ENCODE results near the gene NQO2.
A peak's percentile ranks its signal among the peaks of the same experiment; 100 is the strongest.
"Not testable (repeated sequence)": the region's sequence is repeated elsewhere in the genome, so short reads cannot be mapped to it uniquely, and the experiment has no call there.

Gene NQO2

GRCh38 chr6:2989332-2990247 is 10.1 kb upstream of the NQO2 start:
- Mint-ChIP-seq H3K4me1 (ENCODE audit: low read depth) (peaks cover 26% of the 10 kb centered on the region), H3K27ac (peak overlapping the region; percentile 89), H3K27me3 (no peaks in the 10 kb centered on the region), H3K4me3 (peak overlapping the region; percentile 88), H3K9me3 (no peaks in the 10 kb centered on the region), H3K36me3 (ENCODE audit: low read depth) (peaks cover 26% of the 10 kb centered on the region)
- intact Hi-C loops (cut with micrococcal nuclease), result loop anchor here (1.0 to 10.0 kb wide), 4 partner anchors 37 to 265 kb away; partner anchors contain the start of genes PSMG4 and SERPINB1

GRCh38 chr6:2990248-2990931 is 9.3 kb upstream of the NQO2 start:
- intact Hi-C loops (cut with micrococcal nuclease), result loop anchor here (10.0 kb wide), 1 partner anchor 264 kb away; the partner anchor contains the start of gene PSMG4
- Mint-ChIP-seq H3K9me3 (no peaks in the 10 kb centered on the region), H3K27me3 (no peaks in the 10 kb centered on the region), H3K27ac (peak overlapping the region; percentile 89), H3K4me3 (peak overlapping the region; percentile 88), H3K36me3 (ENCODE audit: low read depth) (peaks cover 26% of the 10 kb centered on the region), H3K4me1 (ENCODE audit: low read depth) (peaks cover 26% of the 10 kb centered on the region)

GRCh38 chr6:2990932-2991506 is 8.7 kb upstream of the NQO2 start:
- Mint-ChIP-seq H3K36me3 (ENCODE audit: low read depth) (peaks cover 26% of the 10 kb centered on the region), H3K4me1 (ENCODE audit: low read depth) (peaks cover 26% of the 10 kb centered on the region), H3K27me3 (no peaks in the 10 kb centered on the region), H3K27ac (peak overlapping the region; percentile 89), H3K9me3 (no peaks in the 10 kb centered on the region), H3K4me3 (peak overlapping the region; percentile 88)
- intact Hi-C loops (cut with micrococcal nuclease), result loop anchor here (10.0 kb wide), 1 partner anchor 264 kb away; the partner anchor contains the start of gene PSMG4

GRCh38 chr6:2992330-2992979 is 7.2 kb upstream of the NQO2 start:
- H3K36me3 Mint-ChIP-seq (ENCODE audit: low read depth), result peaks cover 33% of the 10 kb centered on the region
- no peak overlapping the region for H3K4me3 Mint-ChIP-seq
- intact Hi-C loops (cut with micrococcal nuclease), result loop anchor here (10.0 kb wide), 1 partner anchor 262 kb away; the partner anchor contains the start of gene PSMG4
- no peak overlapping the region for H3K27ac Mint-ChIP-seq
- peaks cover 1% of the 10 kb centered on the region for H3K27me3 Mint-ChIP-seq
- no peaks in the 10 kb centered on the region for H3K9me3 Mint-ChIP-seq
- peaks cover 21% of the 10 kb centered on the region for H3K4me1 Mint-ChIP-seq (ENCODE audit: low read depth)

- Mint-ChIP-seq H3K27me3 (peaks cover 1% of the 10 kb centered on the region), H3K4me3 (no peak overlapping the region), H3K9me3 (no peaks in the 10 kb centered on the region), H3K4me1 (ENCODE audit: low read depth) (peaks cover 21% of the 10 kb centered on the region), H3K27ac (no peak overlapping the region), H3K36me3 (ENCODE audit: low read depth) (peaks cover 23% of the 10 kb centered on the region)
- intact Hi-C loops (cut with micrococcal nuclease), result loop anchor here (10.0 kb wide), 1 partner anchor 261 kb away; the partner anchor contains the start of gene PSMG4
These were observed 5.9 kb upstream of the NQO2 start for GRCh38 chr6:2993755-2994317.

GRCh38 chr6:2998249-2998997 is 1.3 kb upstream of the NQO2 start:
- intact Hi-C loops (cut with micrococcal nuclease), result loop anchor here (10.0 kb wide), 1 partner anchor 256 kb away; the partner anchor contains the start of gene PSMG4
- H3K27me3 Mint-ChIP-seq, H3K27ac Mint-ChIP-seq, H3K9me3 Mint-ChIP-seq: not testable (repeated sequence)
- Mint-ChIP-seq H3K36me3 (ENCODE audit: low read depth) (peaks cover 40% of the 10 kb centered on the region), H3K4me3 (peak overlapping the region; percentile 75), H3K4me1 (ENCODE audit: low read depth) (peaks cover 33% of the 10 kb centered on the region)

GRCh38 chr6:2998998-2999617 is 586 bp upstream of the NQO2 start:
- Mint-ChIP-seq H3K9me3 (no peaks in the 10 kb centered on the region), H3K4me3 (peak overlapping the region; percentile 75), H3K4me1 (ENCODE audit: low read depth) (peaks cover 33% of the 10 kb centered on the region), H3K27me3 (peaks cover 1% of the 10 kb centered on the region), H3K27ac (peak overlapping the region; percentile 92), H3K36me3 (ENCODE audit: low read depth) (peaks cover 42% of the 10 kb centered on the region)
- intact Hi-C loops (cut with micrococcal nuclease), result loop anchor here (1.0 to 10.0 kb wide), 2 partner anchors 54 to 256 kb away; partner anchors contain the start of gene PSMG4

GRCh38 chr6:3001146-3001772 is 1.6 kb downstream of the NQO2 start:
- Mint-ChIP-seq H3K27me3 (peaks cover 1% of the 10 kb centered on the region), H3K4me3 (peak overlapping the region; percentile 90), H3K9me3 (no peaks in the 10 kb centered on the region), H3K27ac (no peak overlapping the region), H3K36me3 (ENCODE audit: low read depth) (peaks cover 59% of the 10 kb centered on the region), H3K4me1 (ENCODE audit: low read depth) (peaks cover 43% of the 10 kb centered on the region)
- intact Hi-C loops (cut with micrococcal nuclease), result no loop called here

- no peaks in the 10 kb centered on the region for H3K9me3 Mint-ChIP-seq
- H3K4me3 Mint-ChIP-seq, result no peak overlapping the region
These were observed 2.1 kb downstream of the NQO2 start for GRCh38 chr6:3001773-3002293.

GRCh38 chr6:3003226-3003625 is 3.5 kb downstream of the NQO2 start:
- H3K4me3 Mint-ChIP-seq; intact Hi-C loops (cut with micrococcal nuclease); H3K27me3 Mint-ChIP-seq; H3K27ac Mint-ChIP-seq; H3K9me3 Mint-ChIP-seq: not testable (repeated sequence)
- Mint-ChIP-seq H3K4me1 (ENCODE audit: low read depth) (peaks cover 45% of the 10 kb centered on the region), H3K36me3 (ENCODE audit: low read depth) (peaks cover 71% of the 10 kb centered on the region)

More at GRCh38 chr6:3001773-3002293, 2.1 kb downstream of the NQO2 start:
- H3K27ac Mint-ChIP-seq, result no peak overlapping the region
- intact Hi-C loops (cut with micrococcal nuclease), result loop anchor here (1.0 kb wide), 1 partner anchor 21 kb away; no protein-coding TSS in a partner anchor
- peaks cover 62% of the 10 kb centered on the region for H3K36me3 Mint-ChIP-seq (ENCODE audit: low read depth)
- H3K4me1 Mint-ChIP-seq (ENCODE audit: low read depth), result peaks cover 48% of the 10 kb centered on the region
- no peaks in the 10 kb centered on the region for H3K27me3 Mint-ChIP-seq

GRCh38 chr6:3005077-3005476 is 5.4 kb downstream of the NQO2 start:
- H3K27me3 Mint-ChIP-seq, result no peaks in the 10 kb centered on the region
- H3K4me1 Mint-ChIP-seq (ENCODE audit: low read depth), result peaks cover 33% of the 10 kb centered on the region
- H3K4me3 Mint-ChIP-seq, result no peak overlapping the region
- H3K27ac Mint-ChIP-seq, result no peak overlapping the region
- peaks cover 3% of the 10 kb centered on the region for H3K9me3 Mint-ChIP-seq
- intact Hi-C loops (cut with micrococcal nuclease), result no loop called here
- peaks cover 85% of the 10 kb centered on the region for H3K36me3 Mint-ChIP-seq (ENCODE audit: low read depth)

GRCh38 chr6:3005874-3006273 is 6.2 kb downstream of the NQO2 start:
- no peaks in the 10 kb centered on the region for H3K27me3 Mint-ChIP-seq
- no peak overlapping the region for H3K27ac Mint-ChIP-seq
- H3K36me3 Mint-ChIP-seq (ENCODE audit: low read depth), result peaks cover 91% of the 10 kb centered on the region
- H3K4me1 Mint-ChIP-seq (ENCODE audit: low read depth), result peaks cover 33% of the 10 kb centered on the region
- H3K4me3 Mint-ChIP-seq, result no peak overlapping the region
- H3K9me3 Mint-ChIP-seq, result peaks cover 11% of the 10 kb centered on the region
- intact Hi-C loops (cut with micrococcal nuclease), result no loop called here

All from dendritic cell treated with granulocyte-macrophage colony-stimulating factor and Interleukin-4, amounts not matched to agents 40 ng/mL and 50 ng/mL, for 4 days (primary cell).